Testis (tissue), 5 donors: Measurements from ENCODE around the gene ATG4A. TPM values are rescaled to one million over a fixed set of nuclear protein-coding genes. Genes with fewer than 3 reads are reported as not detected.
A peak's percentile ranks its signal among the peaks of the same experiment; 100 is the strongest.

Experiments used
- DNase-seq: peaks from one replicate; pipeline ENCODE4 v3.0.0-alpha.2; 2019
- H3K27ac ChIP-seq, 2 donors: fragments of 200-600 bp; sonication (generic); one replicate each; pipeline ENCODE4 v1.5.1; 2019
- H3K27me3 ChIP-seq: fragments of 200-600 bp; sonication (generic); one replicate; pipeline ENCODE4 v1.5.1; 2019
- H3K36me3 ChIP-seq: fragments of 200-600 bp; sonication (generic); one replicate; pipeline ENCODE4 v1.5.1; 2017; ENCODE audit warnings: low read depth; ENCODE audit errors: missing control alignments
- H3K4me1 ChIP-seq: fragments of 200-600 bp; sonication (generic); one replicate; pipeline ENCODE4 v1.5.1; 2019
- H3K4me3 ChIP-seq, 2 donors: fragments of 200-600 bp; sonication (generic); one replicate each; pipeline ENCODE4 v1.5.1; 2017 to 2019
- H3K9me3 ChIP-seq: fragments of 200-600 bp; sonication (generic); one replicate; pipeline ENCODE4 v1.5.1; 2017
- POLR2A ChIP-seq: fragments of 450-650 bp; IDR thresholded peaks from one replicate; pipeline ENCODE4 v1.6.1; 2017; ENCODE audit warnings: antibody characterized with exemption, mild to moderate bottlenecking, moderate library complexity
- WGBS, 2 donors: methylation state at CpG; one replicate each; pipeline ENCODE4 v1.1.5; 2018; 5-methylcytosine and 5-hydroxymethylcytosine counted together
- intact Hi-C: fragments of 100-400 bp; cut with DNase I; formaldehyde crosslinking; loops from one replicate; pipeline ENCODE4 v1.15.1; 2023; ENCODE audit warnings: low total_unique reads
- long read RNA-seq, 2 donors: transcript quantifications; one replicate each; lab custom pipeline, GENCODE V29; 2026
- polyA plus RNA-seq: library from polyadenylated mRNA; stranded (reverse); fragments of 350-450 nt; fragmentation: Illumina TruSeq; extraction: RNeasy Lipid Tissue Mini Kit (QIAGEN cat#74804); gene quantifications from one replicate; pipeline ENCODE4 v1.2.3, GENCODE V29; 2014; ENCODE audit warnings: low read depth, low replicate concordance; ENCODE audit not compliant: insufficient read depth
- total RNA-seq, 2 donors: library from RNA; depleted of rRNA; stranded (reverse); fragments of >200 nt; gene quantifications; one replicate each; pipeline ENCODE4 v1.2.3, GENCODE V29; 2016
- TF ChIP-seq, protein P1 (sequence below), 3 experiments: fragments of 450-650 bp in 2 of 3; fragments of 200-600 bp in 1 of 3; sonication (generic) in 1 of 3; IDR thresholded peaks; one replicate each; pipeline ENCODE4 v1.5.1; 2016 to 2019; ENCODE audit warnings: antibody characterized with exemption in 3 of 3, mild to moderate bottlenecking in 2 of 3, moderate library complexity in 1 of 3

Gene ATG4A, protein sequence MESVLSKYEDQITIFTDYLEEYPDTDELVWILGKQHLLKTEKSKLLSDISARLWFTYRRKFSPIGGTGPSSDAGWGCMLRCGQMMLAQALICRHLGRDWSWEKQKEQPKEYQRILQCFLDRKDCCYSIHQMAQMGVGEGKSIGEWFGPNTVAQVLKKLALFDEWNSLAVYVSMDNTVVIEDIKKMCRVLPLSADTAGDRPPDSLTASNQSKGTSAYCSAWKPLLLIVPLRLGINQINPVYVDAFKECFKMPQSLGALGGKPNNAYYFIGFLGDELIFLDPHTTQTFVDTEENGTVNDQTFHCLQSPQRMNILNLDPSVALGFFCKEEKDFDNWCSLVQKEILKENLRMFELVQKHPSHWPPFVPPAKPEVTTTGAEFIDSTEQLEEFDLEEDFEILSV
- total RNA-seq (1 to 10 TPM; 8.5 to 8.8 TPM), polyA plus RNA-seq (9.0 TPM)
- long read RNA-seq, donor 1 = 0 reads
- long read RNA-seq, donor 2, partial matches to known transcripts = 0 of 2 reads
- long read RNA-seq, donor 2, other reads (novel, unspliced or antisense) = 0 of 2 reads

DNA sequence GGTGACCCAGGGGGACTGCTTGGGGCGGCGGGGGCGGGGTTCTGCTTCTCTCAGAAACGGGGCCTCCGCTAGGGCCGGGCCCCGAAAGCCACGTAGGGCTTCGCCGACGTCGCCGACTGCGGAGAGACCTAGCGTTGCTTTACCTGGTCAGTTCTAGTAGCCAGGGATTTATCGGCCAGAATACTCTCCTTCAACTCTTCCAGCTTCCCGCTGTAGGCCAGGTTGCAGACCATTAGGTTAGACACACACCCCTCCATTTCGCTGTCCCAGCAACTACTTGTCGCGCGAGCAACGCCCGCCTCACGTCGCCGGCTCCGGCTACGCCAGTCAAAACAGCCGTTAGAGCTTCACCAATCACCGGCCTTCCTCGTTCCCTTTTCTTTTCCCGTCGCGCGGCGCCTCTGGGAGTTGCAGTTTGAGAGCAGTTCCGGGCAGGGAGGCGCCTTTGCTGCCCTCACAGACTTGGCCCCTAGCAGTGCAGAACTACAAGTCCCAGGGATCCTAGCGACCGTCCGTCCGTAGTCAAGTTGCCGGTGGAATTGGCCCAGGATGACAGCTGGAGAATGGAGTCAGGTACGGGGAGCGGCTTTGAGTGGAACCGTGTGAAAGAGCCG, at the start of gene ATG4A, which contains the start of gene PSMD10:
Gene ATG4A, plus strand, starts transcription at position 515 of the 614 bp plus-strand sequence. Its CDS starts 49 bp downstream, at position 564.
Gene PSMD10, minus strand, starts transcription at position 279 of the 614 bp plus-strand sequence. Its CDS starts 22 bp downstream, at position 257.
- TF ChIP-seq, protein P1, sequence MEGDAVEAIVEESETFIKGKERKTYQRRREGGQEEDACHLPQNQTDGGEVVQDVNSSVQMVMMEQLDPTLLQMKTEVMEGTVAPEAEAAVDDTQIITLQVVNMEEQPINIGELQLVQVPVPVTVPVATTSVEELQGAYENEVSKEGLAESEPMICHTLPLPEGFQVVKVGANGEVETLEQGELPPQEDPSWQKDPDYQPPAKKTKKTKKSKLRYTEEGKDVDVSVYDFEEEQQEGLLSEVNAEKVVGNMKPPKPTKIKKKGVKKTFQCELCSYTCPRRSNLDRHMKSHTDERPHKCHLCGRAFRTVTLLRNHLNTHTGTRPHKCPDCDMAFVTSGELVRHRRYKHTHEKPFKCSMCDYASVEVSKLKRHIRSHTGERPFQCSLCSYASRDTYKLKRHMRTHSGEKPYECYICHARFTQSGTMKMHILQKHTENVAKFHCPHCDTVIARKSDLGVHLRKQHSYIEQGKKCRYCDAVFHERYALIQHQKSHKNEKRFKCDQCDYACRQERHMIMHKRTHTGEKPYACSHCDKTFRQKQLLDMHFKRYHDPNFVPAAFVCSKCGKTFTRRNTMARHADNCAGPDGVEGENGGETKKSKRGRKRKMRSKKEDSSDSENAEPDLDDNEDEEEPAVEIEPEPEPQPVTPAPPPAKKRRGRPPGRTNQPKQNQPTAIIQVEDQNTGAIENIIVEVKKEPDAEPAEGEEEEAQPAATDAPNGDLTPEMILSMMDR (IDR thresholded peaks at IDR 0.05) = no peak
- TF ChIP-seq POLR2A = peak; percentile 50
- no peaks in the 10 kb centered on the region for H3K27me3 ChIP-seq
- H3K27ac ChIP-seq = peak within 1 kb of the TSS; percentile 89 to 91
- 0 to 1% methylated on average over 18 to 41 of the region's 47 CpGs for WGBS, 2 donors
- H3K9me3 ChIP-seq = no peaks in the 10 kb centered on the region
- intact Hi-C loops = no loop called here
- H3K4me3 ChIP-seq = peak within 1 kb of the TSS; percentile 58 to 74
- no peaks in the 10 kb centered on the region for H3K36me3 ChIP-seq
- no peaks in the 10 kb centered on the region for H3K4me1 ChIP-seq
- peak; percentile 96 for DNase-seq

DNA sequence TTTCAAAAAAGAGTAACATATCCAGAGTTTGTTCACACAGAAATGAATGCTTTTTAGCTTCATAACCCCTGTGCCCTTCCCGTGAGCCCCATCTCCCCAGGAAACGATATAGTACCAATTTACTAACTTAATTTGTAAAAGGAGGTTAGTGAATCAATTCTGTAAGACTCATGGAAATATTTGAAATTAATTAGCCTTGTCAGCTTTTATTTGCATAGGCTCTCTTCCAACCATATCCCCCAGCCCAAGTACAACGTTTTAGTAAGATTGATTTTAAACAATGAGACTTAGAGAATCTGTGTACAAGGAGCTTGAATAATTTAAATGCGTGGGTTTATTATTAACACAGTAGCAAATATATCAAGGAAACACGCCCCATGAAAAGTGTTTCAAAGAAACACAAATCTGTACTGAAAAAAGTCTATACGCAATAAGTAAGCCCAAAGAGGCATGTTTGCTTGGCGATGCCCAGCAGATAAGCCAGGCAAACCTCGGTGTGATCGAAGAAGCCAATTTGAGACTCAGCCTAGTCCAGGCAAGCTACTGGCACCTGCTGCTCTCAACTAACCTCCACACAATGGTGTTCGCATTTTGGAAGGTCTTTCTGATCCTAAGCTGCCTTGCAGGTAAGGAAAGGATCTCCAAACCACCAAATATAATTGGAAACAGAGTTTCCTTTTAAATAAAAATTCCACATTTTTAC, 46.9 kb upstream of the ATG4A start, which contains the start of gene VSIG1:
Gene VSIG1, plus strand, starts transcription at position 512 of the 703 bp plus-strand sequence. Its CDS starts 66 bp downstream, at position 578.
- no peaks in the 10 kb centered on the region for H3K4me1 ChIP-seq
- peak within 1 kb of the TSS in 1 of 2 donors; percentile 45 for H3K27ac ChIP-seq
- peak; percentile 46 for DNase-seq
- TF ChIP-seq, protein P1 (IDR thresholded peaks at IDR 0.05) = no peak
- no peak for TF ChIP-seq POLR2A
- peak within 1 kb of the TSS in 1 of 2 donors; percentile 41 for H3K4me3 ChIP-seq
- H3K9me3 ChIP-seq = no peaks in the 10 kb centered on the region
- no peaks in the 10 kb centered on the region for H3K36me3 ChIP-seq
- H3K27me3 ChIP-seq = no peaks in the 10 kb centered on the region
- intact Hi-C loops = no loop called here
- 59 to 69% methylated on average over 10 of the region's 10 CpGs for WGBS, 2 donors

DNA sequence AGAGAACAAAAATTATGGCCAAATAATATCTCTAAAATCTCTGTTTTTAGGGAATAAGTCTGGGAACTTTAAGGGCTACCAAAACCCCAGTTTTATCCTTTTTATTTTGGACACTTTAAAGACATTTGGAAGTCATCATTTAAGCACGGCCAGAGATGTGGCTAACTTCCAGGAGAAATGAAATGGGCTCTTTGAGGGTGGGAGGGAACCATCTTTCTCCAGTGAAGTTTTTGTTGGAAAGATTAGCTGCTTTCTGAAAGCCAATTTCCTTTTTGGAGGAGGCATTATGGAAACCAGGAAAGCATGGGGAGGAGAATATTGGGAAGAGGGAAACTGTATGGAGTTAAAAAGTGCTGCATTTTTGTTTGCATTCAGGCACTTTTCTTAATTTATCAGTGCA, 41.9 kb upstream of the ATG4A start:
- H3K9me3 ChIP-seq = no peaks in the 10 kb centered on the region
- no peak overlapping the region for H3K4me3 ChIP-seq
- DNase-seq = no peak
- no peak overlapping the region for H3K27ac ChIP-seq
- no peaks in the 10 kb centered on the region for H3K36me3 ChIP-seq
- H3K27me3 ChIP-seq = no peaks in the 10 kb centered on the region
- H3K4me1 ChIP-seq = no peaks in the 10 kb centered on the region
- intact Hi-C loops = no loop called here
- WGBS, 2 donors = 33 to 50% methylated on average over 1 of the region's 1 CpG
- TF ChIP-seq, protein P1 (IDR thresholded peaks at IDR 0.05) = no peak
- no peak for TF ChIP-seq POLR2A

DNA sequence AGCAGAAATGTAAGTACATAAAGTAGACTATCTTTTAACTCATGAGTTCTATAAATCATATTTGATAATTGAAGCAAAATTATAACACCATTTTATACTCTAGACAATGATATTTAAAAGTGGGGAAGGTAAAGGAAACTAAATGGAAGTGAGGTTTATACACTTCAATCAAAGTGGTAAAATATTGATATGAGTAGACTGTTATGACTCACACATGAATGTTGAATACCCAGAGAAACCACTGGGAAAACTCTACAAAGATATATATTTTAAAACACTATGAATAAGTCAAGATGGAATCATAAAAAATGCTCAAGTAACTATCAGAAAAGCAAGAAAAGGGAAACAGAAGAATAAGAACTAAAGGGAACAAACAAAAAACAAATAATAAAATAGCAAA, 38.4 kb upstream of the ATG4A start:
- no peaks in the 10 kb centered on the region for H3K27me3 ChIP-seq
- H3K4me3 ChIP-seq = no peak overlapping the region
- no peak for DNase-seq
- H3K9me3 ChIP-seq = no peaks in the 10 kb centered on the region
- no peak overlapping the region for H3K27ac ChIP-seq
- no peaks in the 10 kb centered on the region for H3K36me3 ChIP-seq
- intact Hi-C loops = no loop called here
- TF ChIP-seq POLR2A = no peak
- TF ChIP-seq, protein P1 (IDR thresholded peaks at IDR 0.05) = no peak
- no peaks in the 10 kb centered on the region for H3K4me1 ChIP-seq
